Breast epithelium (tissue), 3 donors: ENCODE data around the gene FRY.

ENCODE experiments used
- CTCF ChIP-seq, 3 donors: fragments of 450-650 bp; IDR thresholded peaks; one replicate each; pipeline ENCODE4 v1.5.1; 2016 to 2017; ENCODE audit warnings: antibody characterized with exemption in 3 of 3, mild to moderate bottlenecking in 3 of 3, moderate library complexity in 3 of 3
- POLR2A ChIP-seq: fragments of 450-650 bp; IDR thresholded peaks from one replicate; pipeline ENCODE4 v1.6.1; 2016; ENCODE audit warnings: antibody characterized with exemption, mild to moderate bottlenecking, moderate library complexity

GRCh38 chr13:32051156-32051555 is 19.6 kb downstream of the FRY start:
- TF ChIP-seq CTCF (IDR thresholded peaks at IDR 0.05), result no peak
- no peak for TF ChIP-seq POLR2A
